GM18499 (cell line): Measurements from ENCODE around the gene PKNOX2.

Experiments
- ATAC-seq: cut with Tn5 transposase; IDR thresholded peaks from one replicate; pipeline ENCODE4 v1.9.1; 2021; ENCODE audit warnings: moderate number of reproducible peaks; ENCODE audit not compliant: insufficient read depth, unreplicated experiment

Gene PKNOX2

GRCh38 chr11:125256541-125257189 lies 92.1 kb downstream of the PKNOX2 start:
- no peak for ATAC-seq

- ATAC-seq = no peak
Measured at GRCh38 chr11:125257190-125257579, 92.6 kb downstream of the PKNOX2 start.

DNA sequence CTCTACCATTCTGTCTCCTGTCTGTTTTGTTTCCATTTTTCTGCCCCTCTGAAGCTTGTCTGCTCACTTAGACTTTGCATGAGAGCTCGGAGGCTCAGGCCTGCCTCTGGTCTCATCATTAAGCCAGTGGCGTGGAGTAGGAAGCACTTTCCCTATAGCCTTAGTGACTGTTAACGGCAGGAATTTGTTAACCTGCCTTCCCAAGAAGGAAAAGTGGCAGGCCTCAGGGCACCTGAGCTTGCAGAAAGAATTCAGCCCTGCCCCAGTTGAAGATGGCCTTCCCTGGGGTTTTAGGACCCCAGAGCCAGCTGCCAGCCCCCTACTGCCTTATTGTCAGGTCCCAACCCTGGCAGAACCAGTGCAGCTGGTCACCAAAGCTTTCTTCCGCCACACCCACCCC lies 93.2 kb downstream of the PKNOX2 start:
- ATAC-seq = no peak

GRCh38 chr11:125258291-125259032 lies 93.9 kb downstream of the PKNOX2 start:
- ATAC-seq = no peak

GRCh38 chr11:125261588-125261987 lies 97.0 kb downstream of the PKNOX2 start:
- no peak for ATAC-seq

DNA sequence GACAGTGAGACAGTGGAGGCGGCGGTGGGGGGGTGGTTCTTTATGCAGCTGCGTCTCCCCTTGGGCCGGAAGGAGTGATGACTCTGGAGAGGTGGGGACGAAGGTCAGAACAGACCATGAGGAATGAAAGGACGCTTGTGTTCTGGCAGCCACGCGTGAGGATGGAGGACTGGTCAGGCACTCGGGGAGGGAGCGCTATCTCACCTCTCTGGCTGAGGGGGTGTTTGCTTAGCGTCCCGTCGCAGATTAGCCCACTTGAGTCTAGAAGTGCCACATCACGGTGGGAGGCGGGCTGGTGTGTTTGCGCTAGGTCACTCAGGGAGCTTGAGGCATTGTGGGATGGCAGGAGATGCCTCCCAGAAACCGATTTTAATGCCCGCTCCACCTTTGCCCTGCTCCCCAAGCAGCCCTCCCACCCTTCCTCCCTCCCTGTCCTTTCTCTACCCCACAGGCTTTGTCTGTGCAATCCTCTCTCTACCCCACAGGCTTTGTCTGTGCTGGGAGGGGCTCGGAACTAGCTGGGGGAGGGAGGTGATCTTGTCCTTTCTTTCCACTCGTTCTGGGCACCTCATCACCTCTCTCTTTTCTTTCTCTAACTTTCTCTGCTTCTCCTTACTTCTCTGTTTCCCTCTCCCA lies 97.8 kb downstream of the PKNOX2 start:
- no peak for ATAC-seq

DNA sequence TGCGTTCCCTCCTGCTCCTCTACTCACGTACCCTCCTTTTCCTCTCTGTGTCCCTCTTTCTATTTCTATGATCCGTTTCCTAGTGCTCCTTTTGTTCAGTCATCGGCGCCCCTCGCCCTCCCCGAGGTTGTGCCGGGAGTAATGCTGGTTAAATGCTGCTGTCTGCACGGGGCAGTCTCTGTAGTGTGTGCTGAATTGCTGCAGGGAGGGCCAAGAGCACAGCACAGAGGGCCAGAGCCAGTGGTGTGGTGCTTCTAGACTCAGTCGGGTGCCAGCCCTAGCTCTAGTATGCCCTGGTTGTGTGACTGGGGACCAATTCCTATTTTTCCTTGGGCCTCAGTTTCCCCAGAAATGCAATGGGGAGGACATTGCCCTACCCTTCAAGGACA lies 98.3 kb downstream of the PKNOX2 start:
- ATAC-seq = no peak

DNA sequence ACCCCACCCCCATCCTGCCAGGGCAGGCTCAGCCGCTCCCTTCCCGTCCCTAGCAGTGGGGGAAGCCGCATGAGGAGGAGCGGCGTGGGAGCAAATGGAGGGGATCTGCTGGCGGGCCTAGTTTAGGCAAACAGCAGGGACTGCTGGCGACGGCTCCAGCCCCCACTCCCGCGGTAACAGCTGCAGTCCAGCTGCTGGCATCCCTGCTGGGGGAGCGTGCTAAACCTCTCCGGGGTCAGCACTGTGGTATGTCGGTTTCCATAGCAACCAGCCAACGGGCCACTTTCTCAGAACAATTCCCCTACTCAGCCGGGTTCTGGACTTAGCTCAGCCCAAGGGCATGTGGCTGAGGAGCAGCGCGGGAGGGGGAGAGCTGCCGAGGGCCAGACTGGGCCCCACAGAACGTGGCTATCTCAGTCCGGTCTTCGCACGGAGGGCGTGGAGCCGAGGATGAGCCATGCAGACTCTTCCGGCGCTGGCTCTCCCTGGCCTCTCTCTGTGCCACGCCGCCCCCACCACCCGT lies 98.8 kb downstream of the PKNOX2 start:
- ATAC-seq = no peak

GRCh38 chr11:125264100-125265022 lies 99.8 kb downstream of the PKNOX2 start:
- no peak for ATAC-seq

GRCh38 chr11:125267548-125267947 lies 103.0 kb downstream of the PKNOX2 start:
- no peak for ATAC-seq

DNA sequence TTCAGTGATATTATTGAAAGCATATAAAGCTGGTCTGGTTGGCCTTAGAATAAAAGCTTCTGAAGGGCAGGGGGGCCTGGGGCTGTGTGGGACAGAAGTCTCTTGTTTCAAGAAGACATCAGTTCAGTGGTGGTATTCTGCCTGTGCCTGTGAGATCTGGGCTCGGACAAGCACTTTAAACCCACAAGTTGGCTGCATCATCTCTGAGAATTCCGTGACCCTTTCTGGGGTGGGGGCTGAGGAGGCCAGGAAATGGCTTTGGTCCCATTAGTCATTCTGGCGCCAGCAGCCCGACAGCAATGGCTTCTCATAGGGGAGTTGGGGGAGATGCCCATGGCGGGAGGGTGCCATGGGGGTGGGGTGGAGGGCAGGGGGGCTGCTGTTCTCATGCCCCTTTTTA lies 104.1 kb downstream of the PKNOX2 start:
- no peak for ATAC-seq

GRCh38 chr11:125270106-125270505 lies 105.6 kb downstream of the PKNOX2 start:
- no peak for ATAC-seq

DNA sequence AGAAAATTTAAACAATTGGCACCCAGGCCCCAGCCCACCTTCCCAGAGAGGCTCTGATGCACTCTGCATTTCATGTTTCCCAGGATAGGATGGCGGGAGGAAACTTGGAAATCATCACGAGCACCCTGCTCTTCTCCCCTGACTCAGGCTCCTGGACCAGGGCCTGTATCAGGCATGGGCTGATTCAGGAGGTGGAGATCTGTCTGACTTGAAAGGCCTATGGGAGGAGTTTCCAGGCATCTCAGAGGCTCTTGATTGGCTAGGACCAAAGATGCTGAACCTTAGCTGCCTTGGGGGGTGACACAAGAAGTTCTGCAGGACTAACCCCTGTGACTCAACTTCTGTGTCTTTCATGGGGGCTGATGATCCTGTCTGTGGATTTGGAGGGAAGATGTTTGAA lies 106.2 kb downstream of the PKNOX2 start:
- ATAC-seq = no peak

DNA sequence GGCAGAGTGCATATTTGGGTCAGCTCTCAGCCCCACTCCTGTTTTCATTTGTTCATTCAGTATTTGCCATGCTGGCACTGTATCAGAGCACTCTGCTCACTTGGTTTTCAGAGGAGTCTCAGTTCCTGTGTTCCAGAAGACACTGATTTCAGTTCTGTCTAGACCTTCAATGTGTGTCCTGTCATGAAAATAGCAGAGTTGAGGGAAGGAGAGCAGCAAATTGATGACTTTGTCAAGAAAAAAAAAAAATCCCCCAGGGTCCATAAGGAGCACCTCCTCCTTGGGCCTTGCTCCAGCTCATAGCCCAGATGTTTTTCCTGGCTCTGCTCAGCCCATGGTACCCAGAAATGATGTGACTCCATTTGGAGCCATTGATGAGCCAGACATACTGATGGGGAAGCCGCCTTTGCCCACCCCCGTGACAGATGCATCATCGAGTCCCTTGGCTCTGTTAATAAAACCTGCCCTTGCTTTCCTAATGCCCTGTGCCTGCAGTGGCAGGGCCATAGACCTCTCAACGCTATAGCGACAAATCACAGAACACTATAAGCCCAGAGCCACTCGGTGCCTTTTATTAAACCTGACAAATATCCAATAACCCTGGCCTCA lies 107.0 kb downstream of the PKNOX2 start:
- ATAC-seq = no peak

DNA sequence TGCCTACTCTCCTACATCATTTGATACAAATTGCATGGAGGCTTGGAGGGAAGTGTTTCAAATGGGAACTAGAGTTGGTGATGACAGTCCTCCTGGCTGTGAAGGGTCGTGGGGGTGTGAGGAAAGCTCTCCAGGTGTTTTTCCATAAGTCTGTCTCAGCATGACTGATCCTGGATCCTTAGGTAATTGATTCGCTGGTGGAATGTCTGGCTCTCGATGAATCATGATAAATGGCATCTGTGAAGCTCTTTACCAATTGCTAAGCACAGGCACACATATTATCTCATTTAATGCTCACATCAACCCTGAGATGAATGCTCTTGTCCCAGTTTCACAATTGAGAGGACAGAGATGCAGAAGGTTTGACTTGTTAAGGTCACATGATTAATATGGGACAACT lies 107.5 kb downstream of the PKNOX2 start:
- no peak for ATAC-seq

GRCh38 chr11:125272821-125273220 lies 108.3 kb downstream of the PKNOX2 start:
- no peak for ATAC-seq

DNA sequence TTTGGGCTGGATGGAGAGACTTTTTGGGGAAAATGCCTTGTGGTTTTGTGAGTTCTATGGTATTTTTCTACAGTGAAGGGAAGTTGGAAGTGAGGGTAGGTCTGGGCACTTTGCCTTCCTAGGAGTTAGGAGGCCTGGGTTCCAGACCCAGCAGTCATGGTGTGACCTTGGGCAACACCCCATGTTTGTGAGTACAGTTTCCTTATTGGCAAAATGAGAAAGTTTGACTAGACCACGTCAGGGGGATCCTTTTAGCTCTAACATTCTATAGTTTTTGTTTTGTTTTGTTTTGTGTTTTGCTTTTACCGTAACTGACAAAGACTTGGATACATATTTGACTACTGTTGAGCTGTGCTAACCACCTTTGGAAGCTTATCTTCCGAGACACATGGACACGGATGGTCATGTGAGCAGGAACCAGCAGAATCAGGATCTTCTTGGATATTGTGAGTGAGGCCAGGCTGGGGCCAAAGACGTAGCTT lies 109.0 kb downstream of the PKNOX2 start:
- ATAC-seq = no peak

DNA sequence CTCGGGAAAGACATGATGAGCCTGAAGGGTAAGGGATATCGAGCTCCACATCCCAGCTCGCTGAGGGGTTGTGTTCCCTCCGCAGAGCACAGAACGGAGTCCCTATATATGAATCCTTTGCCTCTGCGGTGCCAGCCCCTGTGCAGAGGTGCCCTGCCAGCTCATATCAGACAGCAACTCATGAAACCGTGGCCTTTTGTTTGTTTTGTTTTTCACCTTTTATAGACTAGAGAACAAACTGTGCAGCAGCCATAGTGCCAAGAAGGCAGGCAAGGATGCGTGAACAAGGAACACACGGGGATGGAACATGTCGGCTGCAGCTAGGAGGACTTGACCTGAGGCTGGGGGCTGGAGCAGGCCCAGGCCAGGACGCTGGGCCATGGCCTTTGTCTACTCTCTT lies 109.8 kb downstream of the PKNOX2 start:
- no peak for ATAC-seq

DNA sequence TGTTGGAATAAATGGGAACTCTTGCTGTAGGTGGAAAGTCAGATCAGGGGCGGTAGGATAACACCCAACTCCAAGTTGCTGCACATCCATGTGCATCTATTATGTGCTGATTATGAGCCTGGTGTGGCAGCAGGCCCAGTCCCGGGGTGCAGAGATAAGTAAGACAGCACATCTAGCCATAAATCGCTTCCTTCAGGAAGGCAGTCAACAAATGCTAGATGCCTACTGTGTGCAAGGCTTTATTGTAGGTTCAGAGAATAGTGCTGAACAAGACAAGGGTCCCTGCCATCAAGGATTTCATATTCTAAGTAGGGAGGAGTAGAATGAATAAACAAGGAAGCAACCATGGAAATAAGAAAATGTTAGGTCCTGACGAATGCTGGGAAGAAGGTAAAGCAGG lies 110.2 kb downstream of the PKNOX2 start:
- ATAC-seq = no peak
